ENCODE results near the gene NRCAM. TPM values are rescaled to one million over a fixed set of nuclear protein-coding genes. Genes with fewer than 3 reads are reported as not detected.
"Not testable (repeated sequence)": the region's sequence is repeated elsewhere in the genome, so short reads cannot be mapped to it uniquely, and the experiment has no call there.

NRCAM gene
- polyA plus RNA-seq, 1 donor (not counting 4 experiments of a cell fraction or from before 2014, with no cell fraction given): 4.0 TPM

- Histone ChIP-seq H2AFZ (ENCODE audit: control insufficient read depth, low read length) (no peak overlapping the region), H3K4me3 (ENCODE audit: control insufficient read depth in 2 of 3, extremely low read depth in 1 of 3, insufficient read depth in 2 of 3, low read depth in 1 of 3, low read length in 3 of 3) (no peak overlapping the region), H3K9ac (ENCODE audit: control insufficient read depth, extremely low read depth, insufficient read depth, low read length) (no peak overlapping the region), H3K27me3 (ENCODE audit: control insufficient read depth, extremely low read depth, insufficient read depth, low read length) (no peaks in the 10 kb centered on the region), H3K36me3 (ENCODE audit: control insufficient read depth in 2 of 2, extremely low read depth in 1 of 2, insufficient read depth in 2 of 2, low read length in 2 of 2) (no peaks in the 10 kb centered on the region), H3K9me1 (ENCODE audit: control insufficient read depth, extremely low read depth, insufficient read depth, low read length) (no peaks in the 10 kb centered on the region), H4K20me1 (ENCODE audit: control insufficient read depth, extremely low read depth, insufficient read depth, low read length) (no peaks in the 10 kb centered on the region), H3K27ac (ENCODE audit: control insufficient read depth, insufficient read depth, low read length) (no peak overlapping the region), H3K9me3 (ENCODE audit: control insufficient read depth, low read depth, low read length) (no peaks in the 10 kb centered on the region), H3K79me2 (ENCODE audit: control insufficient read depth, insufficient read depth, low read length) (no peaks in the 10 kb centered on the region), H3K4me2 (ENCODE audit: control insufficient read depth, extremely low read depth, insufficient read depth, low read depth, low read length) (no peak overlapping the region), H3K4me1 (ENCODE audit: control insufficient read depth, extremely low read depth, insufficient read depth, low read length) (no peaks in the 10 kb centered on the region)
- TF ChIP-seq EZH2 (IDR thresholded peaks at IDR 0.05; ENCODE audit: low read length): no peak
- TF ChIP-seq, protein P1, sequence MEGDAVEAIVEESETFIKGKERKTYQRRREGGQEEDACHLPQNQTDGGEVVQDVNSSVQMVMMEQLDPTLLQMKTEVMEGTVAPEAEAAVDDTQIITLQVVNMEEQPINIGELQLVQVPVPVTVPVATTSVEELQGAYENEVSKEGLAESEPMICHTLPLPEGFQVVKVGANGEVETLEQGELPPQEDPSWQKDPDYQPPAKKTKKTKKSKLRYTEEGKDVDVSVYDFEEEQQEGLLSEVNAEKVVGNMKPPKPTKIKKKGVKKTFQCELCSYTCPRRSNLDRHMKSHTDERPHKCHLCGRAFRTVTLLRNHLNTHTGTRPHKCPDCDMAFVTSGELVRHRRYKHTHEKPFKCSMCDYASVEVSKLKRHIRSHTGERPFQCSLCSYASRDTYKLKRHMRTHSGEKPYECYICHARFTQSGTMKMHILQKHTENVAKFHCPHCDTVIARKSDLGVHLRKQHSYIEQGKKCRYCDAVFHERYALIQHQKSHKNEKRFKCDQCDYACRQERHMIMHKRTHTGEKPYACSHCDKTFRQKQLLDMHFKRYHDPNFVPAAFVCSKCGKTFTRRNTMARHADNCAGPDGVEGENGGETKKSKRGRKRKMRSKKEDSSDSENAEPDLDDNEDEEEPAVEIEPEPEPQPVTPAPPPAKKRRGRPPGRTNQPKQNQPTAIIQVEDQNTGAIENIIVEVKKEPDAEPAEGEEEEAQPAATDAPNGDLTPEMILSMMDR (optimal IDR thresholded peaks at IDR 0.05 in 1 of 3, IDR thresholded peaks at IDR 0.05 in 1 of 3, conservative IDR thresholded peaks at IDR 0.05 in 1 of 3; ENCODE audit: extremely low read depth in 1 of 3, insufficient read depth in 2 of 3, low read length in 3 of 3): no peak
- no peak for FAIRE-seq
- dilution Hi-C loops (cut with MboI; ENCODE audit: extremely low pct_ligation_motif_present, low sequenced_read_pairs): no loop called here
- no peak for DNase-seq (ENCODE audit: low read depth, low spot score)
Measured at GRCh38 chr7:108263425-108263824, 192.8 kb downstream of the NRCAM start.

DNA sequence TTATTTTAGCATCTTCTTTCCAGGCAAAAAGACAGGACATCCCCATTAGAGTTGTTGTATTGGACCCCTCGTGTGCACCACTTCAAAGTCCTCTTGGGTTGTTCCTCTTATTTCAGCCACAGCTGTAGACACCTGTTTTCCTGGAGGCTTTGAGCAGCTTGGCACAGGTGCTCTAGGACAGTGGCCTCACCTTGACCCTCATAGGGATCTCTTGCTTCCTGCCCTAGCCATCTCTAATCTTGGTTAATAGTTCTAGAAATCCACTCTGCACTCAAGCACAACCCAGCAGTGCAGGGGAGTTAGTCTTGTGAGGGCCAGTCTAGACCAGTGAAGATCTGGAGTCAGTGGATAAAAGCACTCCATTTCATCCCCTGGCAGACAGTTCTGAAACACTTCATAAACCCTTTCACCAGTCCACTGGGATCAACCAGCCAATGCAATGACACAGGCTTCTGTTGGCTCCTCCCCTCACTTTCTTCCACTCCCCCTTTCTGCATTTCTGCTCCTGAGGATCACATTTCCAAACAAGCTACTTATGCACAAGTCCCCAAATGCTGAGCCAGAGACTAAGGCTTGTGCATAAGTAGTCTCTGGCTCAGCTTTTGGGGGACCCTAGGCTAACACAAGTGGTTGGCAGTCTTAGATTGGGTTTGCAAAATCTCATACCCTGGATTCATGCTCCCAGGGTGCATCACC lies 194.5 kb downstream of the NRCAM start:
- Histone ChIP-seq H2AFZ (ENCODE audit: control insufficient read depth, low read length) (no peak overlapping the region), H3K4me2 (ENCODE audit: control insufficient read depth, extremely low read depth, insufficient read depth, low read depth, low read length) (no peak overlapping the region), H3K9me1 (ENCODE audit: control insufficient read depth, extremely low read depth, insufficient read depth, low read length) (no peaks in the 10 kb centered on the region), H4K20me1 (ENCODE audit: control insufficient read depth, extremely low read depth, insufficient read depth, low read length) (no peaks in the 10 kb centered on the region), H3K27ac (ENCODE audit: control insufficient read depth, insufficient read depth, low read length) (no peak overlapping the region), H3K79me2 (ENCODE audit: control insufficient read depth, insufficient read depth, low read length) (no peaks in the 10 kb centered on the region), H3K27me3 (ENCODE audit: control insufficient read depth, extremely low read depth, insufficient read depth, low read length) (no peaks in the 10 kb centered on the region), H3K4me1 (ENCODE audit: control insufficient read depth, extremely low read depth, insufficient read depth, low read length) (no peaks in the 10 kb centered on the region), H3K4me3 (ENCODE audit: control insufficient read depth in 2 of 3, extremely low read depth in 1 of 3, insufficient read depth in 2 of 3, low read depth in 1 of 3, low read length in 3 of 3) (no peak overlapping the region), H3K9ac (ENCODE audit: control insufficient read depth, extremely low read depth, insufficient read depth, low read length) (no peak overlapping the region), H3K36me3 (ENCODE audit: control insufficient read depth in 2 of 2, extremely low read depth in 1 of 2, insufficient read depth in 2 of 2, low read length in 2 of 2) (no peaks in the 10 kb centered on the region), H3K9me3 (ENCODE audit: control insufficient read depth, low read depth, low read length) (no peaks in the 10 kb centered on the region)
- TF ChIP-seq EZH2 (IDR thresholded peaks at IDR 0.05; ENCODE audit: low read length): no peak
- DNase-seq (ENCODE audit: low read depth, low spot score) (no peak), FAIRE-seq (no peak)
- dilution Hi-C loops (cut with MboI; ENCODE audit: extremely low pct_ligation_motif_present, low sequenced_read_pairs): no loop called here

DNA sequence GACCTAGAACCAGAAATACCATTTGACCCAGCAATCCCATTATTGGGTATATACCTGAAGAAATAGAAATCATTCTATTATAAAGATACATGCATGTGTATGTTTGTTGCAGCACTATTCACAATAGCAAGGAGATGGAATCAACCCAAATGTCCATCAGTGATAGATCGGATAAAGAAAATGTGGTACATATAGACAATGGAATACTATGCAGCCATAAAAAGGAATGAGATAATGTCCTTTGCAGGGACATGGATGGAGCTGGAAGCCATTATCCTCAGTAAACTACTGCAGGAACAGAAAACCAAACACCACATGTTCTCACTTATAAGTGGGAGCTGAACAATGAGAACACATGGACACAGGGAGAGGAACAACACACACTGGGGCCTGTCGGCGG lies 196.8 kb downstream of the NRCAM start:
- H3K4me2 ChIP-seq (ENCODE audit: control insufficient read depth, extremely low read depth, insufficient read depth, low read depth, low read length); H3K4me1 ChIP-seq (ENCODE audit: control insufficient read depth, extremely low read depth, insufficient read depth, low read length); H3K9me1 ChIP-seq (ENCODE audit: control insufficient read depth, extremely low read depth, insufficient read depth, low read length); H3K4me3 ChIP-seq (ENCODE audit: control insufficient read depth in 2 of 3, extremely low read depth in 1 of 3, insufficient read depth in 2 of 3, low read depth in 1 of 3, low read length in 3 of 3); H3K9ac ChIP-seq (ENCODE audit: control insufficient read depth, extremely low read depth, insufficient read depth, low read length); H3K27me3 ChIP-seq (ENCODE audit: control insufficient read depth, extremely low read depth, insufficient read depth, low read length); H3K36me3 ChIP-seq (ENCODE audit: control insufficient read depth in 2 of 2, extremely low read depth in 1 of 2, insufficient read depth in 2 of 2, low read length in 2 of 2); H4K20me1 ChIP-seq (ENCODE audit: control insufficient read depth, extremely low read depth, insufficient read depth, low read length); H2AFZ ChIP-seq (ENCODE audit: control insufficient read depth, low read length); FAIRE-seq; DNase-seq (ENCODE audit: low read depth, low spot score); H3K79me2 ChIP-seq (ENCODE audit: control insufficient read depth, insufficient read depth, low read length); H3K9me3 ChIP-seq (ENCODE audit: control insufficient read depth, low read depth, low read length); dilution Hi-C loops (cut with MboI; ENCODE audit: extremely low pct_ligation_motif_present, low sequenced_read_pairs); H3K27ac ChIP-seq (ENCODE audit: control insufficient read depth, insufficient read depth, low read length): not testable (repeated sequence)

Data from keratinocyte (primary cell).